Measurements from ENCODE around the gene CAMKK2.

CAMKK2 gene

GRCh38 chr12:121255433-121255832 is 41.1 kb downstream of the CAMKK2 start:
- H3K4me3 ChIP-seq (ENCODE audit: low read length) = no peak overlapping the region
- TF ChIP-seq CTCF (IDR thresholded peaks at IDR 0.05; ENCODE audit: insufficient read depth, low read depth, low read length, missing control alignments) = no peak
- no peak for DNase-seq (ENCODE audit: low read depth)

GRCh38 chr12:121253638-121254335 is 42.7 kb downstream of the CAMKK2 start:
- DNase-seq (ENCODE audit: low read depth) = no peak
- no peak overlapping the region for H3K4me3 ChIP-seq (ENCODE audit: low read length)
- TF ChIP-seq CTCF (IDR thresholded peaks at IDR 0.05; ENCODE audit: insufficient read depth, low read depth, low read length, missing control alignments) = no peak

- H3K4me3 ChIP-seq (ENCODE audit: low read length) = no peak overlapping the region
- DNase-seq (ENCODE audit: low read depth) = no peak
- no peak for TF ChIP-seq CTCF (IDR thresholded peaks at IDR 0.05; ENCODE audit: insufficient read depth, low read depth, low read length, missing control alignments)
Observed at GRCh38 chr12:121252712-121253345, 43.7 kb downstream of the CAMKK2 start.

GRCh38 chr12:121251838-121252237 is 44.7 kb downstream of the CAMKK2 start:
- no peak overlapping the region for H3K4me3 ChIP-seq (ENCODE audit: low read length)
- no peak for DNase-seq (ENCODE audit: low read depth)
- no peak for TF ChIP-seq CTCF (IDR thresholded peaks at IDR 0.05; ENCODE audit: insufficient read depth, low read depth, low read length, missing control alignments)

- DNase-seq (ENCODE audit: low read depth) = peak; percentile 39
- no peak overlapping the region for H3K4me3 ChIP-seq (ENCODE audit: low read length)
- no peak for TF ChIP-seq CTCF (IDR thresholded peaks at IDR 0.05; ENCODE audit: insufficient read depth, low read depth, low read length, missing control alignments)
Observed at GRCh38 chr12:121250359-121250758, 46.1 kb downstream of the CAMKK2 start.

GRCh38 chr12:121248622-121249021 is 47.9 kb downstream of the CAMKK2 start:
- no peak for DNase-seq (ENCODE audit: low read depth)

More at GRCh38 chr12:121248622-121249021, 47.9 kb downstream of the CAMKK2 start:
- H3K4me3 ChIP-seq (ENCODE audit: low read length) = no peak overlapping the region
- TF ChIP-seq CTCF (IDR thresholded peaks at IDR 0.05; ENCODE audit: insufficient read depth, low read depth, low read length, missing control alignments) = no peak
